Measurements from ENCODE around the gene ATAD1.
A peak's percentile ranks its signal among the peaks of the same experiment; 100 is the strongest.
"Not testable (repeated sequence)": the region's sequence is repeated elsewhere in the genome, so short reads cannot be mapped to it uniquely, and the experiment has no call there.

Gene ATAD1, protein sequence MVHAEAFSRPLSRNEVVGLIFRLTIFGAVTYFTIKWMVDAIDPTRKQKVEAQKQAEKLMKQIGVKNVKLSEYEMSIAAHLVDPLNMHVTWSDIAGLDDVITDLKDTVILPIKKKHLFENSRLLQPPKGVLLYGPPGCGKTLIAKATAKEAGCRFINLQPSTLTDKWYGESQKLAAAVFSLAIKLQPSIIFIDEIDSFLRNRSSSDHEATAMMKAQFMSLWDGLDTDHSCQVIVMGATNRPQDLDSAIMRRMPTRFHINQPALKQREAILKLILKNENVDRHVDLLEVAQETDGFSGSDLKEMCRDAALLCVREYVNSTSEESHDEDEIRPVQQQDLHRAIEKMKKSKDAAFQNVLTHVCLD

DNA sequence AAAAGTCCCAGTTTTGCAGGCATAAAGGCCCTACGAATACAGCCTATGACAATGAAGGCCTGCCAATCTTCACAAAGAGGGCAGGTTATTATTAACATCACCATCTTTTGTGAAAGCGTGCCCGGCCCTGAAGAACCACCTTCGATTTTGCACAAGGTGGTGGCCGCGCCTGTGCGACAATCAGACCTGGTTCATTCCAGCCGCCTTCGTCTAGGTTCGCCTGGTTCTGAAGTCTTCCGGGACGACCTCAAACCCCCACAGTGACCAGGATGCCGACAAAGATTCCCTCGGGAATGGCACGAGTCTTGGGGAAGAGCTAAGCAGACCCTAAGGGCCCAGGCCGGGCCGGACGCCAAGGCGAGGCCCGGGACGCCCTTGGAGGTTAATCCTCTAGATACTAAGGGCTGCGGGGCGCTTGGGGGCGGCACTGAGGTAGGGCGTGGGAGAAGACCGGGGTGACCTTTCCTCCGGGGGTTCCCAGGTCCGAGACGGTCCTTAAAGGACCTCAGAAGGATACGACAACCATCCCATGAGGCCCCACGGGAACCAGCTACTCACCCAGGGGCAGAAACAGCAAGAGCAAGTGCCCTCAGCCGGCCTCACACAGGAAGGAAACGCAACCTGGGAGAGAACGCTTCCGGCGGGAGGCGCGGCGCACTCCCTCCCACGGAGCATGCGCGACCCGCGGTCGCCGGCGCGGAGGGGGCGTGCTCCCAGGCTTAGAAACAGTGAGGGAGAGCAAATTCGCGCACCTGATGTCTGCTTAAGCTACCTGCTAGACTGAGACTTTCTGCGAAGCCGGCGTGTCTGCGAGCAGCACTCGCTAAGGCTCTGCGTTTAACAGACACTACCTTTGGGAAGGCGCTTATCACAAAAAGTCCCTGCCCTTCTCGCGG lies at the start of gene ATAD1:
TSS of gene ATAD1 (minus strand) at position 618 of the 896 bp plus-strand sequence. CDS start 3,627 bp downstream, outside the sequence.
- peak; percentile 79 for DNase-seq (ENCODE audit: low spot score)

DNA sequence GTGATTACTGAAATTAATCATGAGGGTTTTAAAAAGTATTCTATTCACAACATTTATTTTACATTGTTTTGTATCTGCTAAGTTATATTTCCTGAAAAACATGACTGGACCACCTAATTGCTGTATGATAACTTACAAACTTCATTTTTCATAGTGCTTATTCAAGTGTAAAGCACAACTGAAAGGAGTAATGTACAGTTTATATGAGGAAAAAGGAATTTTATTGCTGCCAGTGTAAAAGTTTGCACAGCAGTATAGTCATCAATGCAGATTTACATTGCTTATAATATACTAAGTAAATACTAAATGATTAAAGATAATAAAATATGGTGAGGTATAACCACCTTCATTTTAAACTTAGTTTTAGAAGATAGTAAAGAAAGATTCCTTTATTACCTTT lies 49.4 kb upstream of the ATAD1 start:
- DNase-seq (ENCODE audit: low spot score) = peak; percentile 28

DNA sequence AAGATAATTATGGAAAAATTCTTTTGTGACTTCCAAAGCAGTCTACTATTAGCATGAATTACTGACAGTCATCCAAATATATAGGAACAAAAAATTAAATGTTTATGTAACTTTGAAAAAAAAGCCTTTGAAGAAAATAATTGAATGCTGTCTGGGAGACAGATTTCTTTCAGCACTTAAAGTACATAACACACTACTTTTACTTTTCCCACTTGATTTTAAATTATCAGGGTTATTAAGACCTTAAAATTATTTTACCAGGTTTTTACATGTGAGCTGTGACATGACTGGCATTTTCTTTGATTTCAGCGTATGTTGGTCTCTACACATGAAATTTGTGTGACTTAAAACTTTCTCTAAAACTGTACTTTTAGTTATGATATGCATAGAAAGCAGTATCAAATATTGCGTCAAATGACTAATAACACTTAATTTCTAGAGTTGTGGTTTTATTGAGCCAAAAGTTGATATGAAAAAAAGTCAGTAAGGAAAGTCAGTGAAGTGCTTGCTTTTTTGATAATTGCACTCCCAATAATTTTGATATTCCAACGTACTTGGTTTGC lies 48.5 kb upstream of the ATAD1 start:
- DNase-seq (ENCODE audit: low spot score) = peak; percentile 45

DNA sequence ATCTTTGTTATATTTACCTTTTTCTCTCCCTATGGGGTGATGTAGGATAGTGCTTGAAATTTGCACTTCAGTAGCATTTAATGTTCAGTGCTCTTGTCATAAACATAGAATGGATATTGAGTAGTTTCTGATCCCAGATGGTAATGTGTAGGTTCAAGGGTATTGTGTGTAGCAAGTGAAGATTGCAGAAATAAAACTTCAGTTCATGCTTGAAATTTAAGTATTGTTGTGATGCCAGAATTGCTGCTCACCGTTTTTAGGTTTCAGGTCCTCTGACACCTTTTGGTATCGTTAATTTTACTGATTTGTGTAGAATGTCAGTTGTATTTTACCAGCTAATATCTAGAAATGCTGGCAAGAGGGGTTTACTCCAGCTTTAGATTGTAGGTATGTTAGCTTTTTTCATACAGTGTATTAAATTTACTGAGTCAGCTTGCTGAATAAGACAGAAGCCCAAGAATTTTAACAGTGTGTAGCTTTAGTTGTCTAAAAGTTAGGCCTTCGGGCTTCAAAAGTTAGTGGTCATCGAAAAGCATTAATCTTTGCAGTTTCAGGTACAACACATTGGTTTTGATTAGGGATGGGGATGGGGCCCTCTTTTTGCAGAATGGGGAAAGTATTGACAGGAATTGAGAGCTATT lies 47.3 kb upstream of the ATAD1 start:
- DNase-seq (ENCODE audit: low spot score) = peak; percentile 36

DNA sequence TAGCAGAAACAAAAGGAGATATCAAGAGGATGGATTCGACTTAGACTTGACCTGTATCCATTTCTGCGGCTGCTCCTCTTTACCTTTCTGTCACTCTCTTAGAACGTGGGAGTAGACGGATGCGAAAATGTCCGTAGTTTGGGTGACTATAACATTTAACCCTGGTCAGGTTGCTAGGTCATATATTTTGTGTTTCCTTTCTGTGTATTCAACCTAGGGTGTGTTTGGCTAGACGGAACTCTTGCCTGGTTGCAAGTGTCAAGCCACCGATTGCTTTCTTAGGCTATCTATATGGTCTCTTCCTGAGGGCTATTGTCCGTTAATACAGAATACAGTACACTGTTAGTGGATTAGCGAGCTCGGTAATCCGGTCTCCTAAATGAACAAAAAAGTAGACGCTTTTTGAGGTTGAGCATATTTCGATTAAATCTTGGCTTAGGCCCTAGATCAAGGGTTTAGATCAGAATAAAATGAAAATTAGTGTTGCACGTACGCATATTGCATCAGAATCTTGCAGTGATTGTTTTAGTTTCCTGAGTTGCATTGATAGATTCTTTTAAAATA lies 46.6 kb upstream of the ATAD1 start:
- peak; percentile 51 for DNase-seq (ENCODE audit: low spot score)

DNA sequence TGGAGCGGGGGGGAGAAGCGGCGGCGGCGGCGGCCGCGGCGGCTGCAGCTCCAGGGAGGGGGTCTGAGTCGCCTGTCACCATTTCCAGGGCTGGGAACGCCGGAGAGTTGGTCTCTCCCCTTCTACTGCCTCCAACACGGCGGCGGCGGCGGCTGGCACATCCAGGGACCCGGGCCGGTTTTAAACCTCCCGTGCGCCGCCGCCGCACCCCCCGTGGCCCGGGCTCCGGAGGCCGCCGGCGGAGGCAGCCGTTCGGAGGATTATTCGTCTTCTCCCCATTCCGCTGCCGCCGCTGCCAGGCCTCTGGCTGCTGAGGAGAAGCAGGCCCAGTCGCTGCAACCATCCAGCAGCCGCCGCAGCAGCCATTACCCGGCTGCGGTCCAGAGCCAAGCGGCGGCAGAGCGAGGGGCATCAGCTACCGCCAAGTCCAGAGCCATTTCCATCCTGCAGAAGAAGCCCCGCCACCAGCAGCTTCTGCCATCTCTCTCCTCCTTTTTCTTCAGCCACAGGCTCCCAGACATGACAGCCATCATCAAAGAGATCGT lies 46.0 kb upstream of the ATAD1 start:
- DNase-seq (ENCODE audit: low spot score) = peak; percentile 50

DNA sequence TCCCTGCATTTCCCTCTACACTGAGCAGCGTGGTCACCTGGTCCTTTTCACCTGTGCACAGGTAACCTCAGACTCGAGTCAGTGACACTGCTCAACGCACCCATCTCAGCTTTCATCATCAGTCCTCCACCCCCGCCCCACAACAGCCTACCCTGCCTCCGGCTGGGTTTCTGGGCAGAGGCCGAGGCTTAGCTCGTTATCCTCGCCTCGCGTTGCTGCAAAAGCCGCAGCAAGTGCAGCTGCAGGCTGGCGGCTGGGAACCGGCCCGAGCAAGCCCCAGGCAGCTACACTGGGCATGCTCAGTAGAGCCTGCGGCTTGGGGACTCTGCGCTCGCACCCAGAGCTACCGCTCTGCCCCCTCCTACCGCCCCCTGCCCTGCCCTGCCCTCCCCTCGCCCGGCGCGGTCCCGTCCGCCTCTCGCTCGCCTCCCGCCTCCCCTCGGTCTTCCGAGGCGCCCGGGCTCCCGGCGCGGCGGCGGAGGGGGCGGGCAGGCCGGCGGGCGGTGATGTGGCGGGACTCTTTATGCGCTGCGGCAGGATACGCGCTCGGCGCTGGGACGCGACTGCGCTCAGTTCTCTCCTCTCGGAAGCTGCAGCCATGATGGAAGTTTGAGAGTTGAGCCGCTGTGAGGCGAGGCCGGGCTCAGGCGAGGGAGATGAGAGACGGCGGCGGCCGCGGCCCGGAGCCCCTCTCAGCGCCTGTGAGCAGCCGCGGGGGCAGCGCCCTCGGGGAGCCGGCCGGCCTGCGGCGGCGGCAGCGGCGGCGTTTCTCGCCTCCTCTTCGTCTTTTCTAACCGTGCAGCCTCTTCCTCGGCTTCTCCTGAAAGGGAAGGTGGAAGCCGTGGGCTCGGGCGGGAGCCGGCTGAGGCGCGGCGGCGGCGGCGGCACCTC lies 45.3 kb upstream of the ATAD1 start, which contains the start of the genes KLLN and PTEN:
TSS of gene KLLN (minus strand) at position 481 of the 891 bp plus-strand sequence. CDS start 1,046 bp downstream, outside the sequence.
TSS of gene PTEN (plus strand) at position 573 of the 891 bp plus-strand sequence. CDS start 845 bp downstream, outside the sequence.
- peak; percentile 89 for DNase-seq (ENCODE audit: low spot score)

DNA sequence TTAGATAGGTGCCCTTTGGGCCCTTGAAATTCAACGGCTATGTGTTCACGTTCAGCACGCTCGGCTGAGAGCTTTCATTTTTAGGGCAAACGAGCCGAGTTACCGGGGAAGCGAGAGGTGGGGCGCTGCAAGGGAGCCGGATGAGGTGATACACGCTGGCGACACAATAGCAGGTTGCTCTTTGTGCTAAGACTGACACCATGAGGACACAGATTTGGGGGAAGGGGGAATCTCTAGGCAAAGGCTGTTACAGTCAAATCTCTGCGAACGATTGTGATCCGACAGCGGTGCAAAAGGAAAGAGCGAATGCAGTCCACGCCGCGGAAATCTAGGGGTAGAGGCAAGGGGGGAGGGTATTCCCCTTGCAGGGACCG lies 44.6 kb upstream of the ATAD1 start:
- DNase-seq (ENCODE audit: low spot score) = no peak

DNA sequence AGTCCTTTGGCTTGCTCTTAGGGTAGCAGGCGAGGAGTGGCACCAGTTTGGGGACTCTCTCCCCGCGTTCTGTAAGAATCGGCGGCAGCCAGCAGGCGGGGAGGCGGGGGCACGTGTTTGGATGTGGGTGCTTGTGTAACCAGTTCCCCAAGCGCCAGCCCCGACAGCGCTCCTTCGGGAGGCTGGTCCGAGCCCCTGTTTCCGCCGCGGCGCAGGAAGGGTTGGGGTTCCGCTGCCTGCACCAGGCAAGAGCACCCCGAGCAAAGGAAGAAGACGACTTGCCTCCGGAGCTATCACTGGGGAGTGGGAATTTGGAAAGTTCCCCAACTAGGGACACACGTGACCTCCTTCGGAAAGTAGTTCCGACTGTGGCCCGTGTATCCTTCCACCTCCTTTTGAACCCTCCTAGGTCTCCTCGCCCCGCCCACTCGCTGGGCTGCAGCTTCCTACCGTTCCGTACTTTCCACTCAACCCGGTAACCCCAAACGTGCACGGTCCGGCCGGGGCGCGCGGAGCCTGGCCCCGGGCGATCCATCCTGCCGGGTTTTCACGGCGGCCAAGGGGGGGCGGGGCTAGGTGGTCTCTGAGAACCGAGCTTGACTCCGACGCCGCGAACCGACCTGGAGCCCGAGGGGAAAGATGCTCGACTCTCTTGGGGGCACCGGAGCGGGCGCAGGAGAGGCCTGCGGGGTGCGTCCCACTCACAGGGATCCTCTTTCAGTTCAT lies 44.1 kb upstream of the ATAD1 start:
- peak; percentile 97 for DNase-seq (ENCODE audit: low spot score)

DNA sequence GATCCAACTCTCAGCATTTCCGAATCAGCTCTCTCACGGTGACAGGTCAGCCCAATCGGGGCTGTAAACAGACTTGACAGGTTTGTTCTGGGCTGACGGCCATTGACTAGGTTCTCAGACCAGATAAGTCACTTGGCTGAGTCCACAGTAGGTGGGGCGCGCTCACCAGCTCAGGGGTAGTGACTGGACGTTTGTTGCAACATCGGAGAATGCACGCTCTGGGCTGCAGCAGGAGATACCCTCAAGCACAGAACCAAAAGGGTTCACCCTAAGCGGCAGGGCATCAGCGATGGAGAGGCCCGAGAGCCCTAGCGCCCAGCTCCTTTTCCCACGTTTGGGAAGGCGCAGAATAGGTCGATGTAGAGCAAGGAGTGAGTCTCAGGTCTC lies 43.5 kb upstream of the ATAD1 start:
- DNase-seq (ENCODE audit: low spot score) = peak; percentile 89

DNA sequence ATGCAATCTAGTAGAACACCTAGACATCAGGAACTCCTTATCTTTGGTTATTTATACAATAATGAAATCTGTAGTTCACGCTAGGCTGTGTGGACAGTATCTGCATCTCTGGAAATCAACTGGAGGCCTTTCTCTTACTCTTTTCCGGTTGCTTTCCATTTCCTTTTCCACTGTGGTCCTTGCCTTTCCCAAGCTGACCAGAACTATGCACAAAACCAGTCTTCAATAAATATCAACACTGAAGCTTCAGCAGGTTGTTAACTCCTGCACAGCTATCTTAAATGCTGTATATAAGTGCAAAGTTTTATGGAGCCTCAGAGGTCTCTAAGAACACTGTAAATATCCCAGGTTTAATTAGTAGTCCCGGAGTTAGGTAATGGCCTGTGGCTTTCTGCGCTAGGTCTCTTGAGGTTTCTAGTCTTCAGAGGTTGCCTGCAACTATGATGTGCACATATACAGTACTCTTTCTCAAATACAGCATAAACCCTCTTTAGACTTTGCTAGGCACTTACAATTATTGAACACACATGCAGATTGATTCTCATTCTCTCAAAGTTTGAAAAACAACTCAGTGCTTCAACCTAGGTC lies 42.9 kb upstream of the ATAD1 start:
- DNase-seq (ENCODE audit: low spot score) = no peak

DNA sequence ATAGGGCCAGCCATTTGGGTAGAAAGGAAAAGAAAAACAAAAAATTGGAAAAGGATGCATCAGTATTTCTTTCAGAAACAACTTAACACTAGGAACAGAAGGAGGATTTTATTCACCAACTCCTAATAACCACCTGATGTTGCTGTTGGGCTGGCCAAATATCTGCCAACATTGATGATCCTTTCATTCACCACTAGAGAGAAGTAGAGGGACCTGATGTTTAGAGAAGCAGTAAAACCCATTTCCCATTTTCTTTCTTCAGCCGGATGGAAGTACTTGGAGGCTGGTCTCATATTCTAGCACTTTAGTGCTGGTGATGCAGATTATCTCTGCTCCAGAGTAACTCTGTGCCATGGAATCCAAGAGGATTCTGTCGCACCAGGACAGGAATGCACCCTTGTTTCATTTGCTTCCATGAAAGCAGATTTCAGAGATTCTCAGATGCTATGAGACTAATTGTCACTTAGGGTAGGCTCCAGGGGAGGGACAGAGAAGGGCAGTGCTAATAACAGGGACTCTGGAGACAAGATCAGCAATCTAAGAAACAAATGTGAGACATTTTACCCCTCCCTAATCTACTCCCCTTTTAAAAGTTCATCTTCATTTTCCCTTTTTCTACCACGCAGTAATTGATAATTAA lies 42.2 kb upstream of the ATAD1 start:
- DNase-seq (ENCODE audit: low spot score) = peak; percentile 66

DNA sequence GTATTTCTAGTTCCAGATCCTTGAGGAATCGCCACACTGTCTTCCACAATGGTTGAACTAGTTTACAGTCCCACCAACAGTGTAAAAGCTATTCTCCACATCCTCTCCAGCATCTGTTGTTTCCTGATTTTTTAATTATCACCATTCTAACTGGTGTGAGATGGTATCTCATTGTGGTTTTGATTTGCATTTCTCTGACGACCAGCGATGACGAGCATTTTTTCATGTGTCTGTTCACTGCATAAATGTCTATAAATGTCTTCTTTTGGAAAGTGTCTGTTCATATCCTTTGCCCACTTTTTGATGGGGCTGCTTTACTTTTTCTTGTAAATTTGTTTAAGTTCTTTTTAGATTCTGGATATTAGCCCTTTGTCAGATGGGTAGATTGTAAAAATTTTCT lies 37.6 kb upstream of the ATAD1 start:
- DNase-seq (ENCODE audit: low spot score) = not testable (repeated sequence)

DNA sequence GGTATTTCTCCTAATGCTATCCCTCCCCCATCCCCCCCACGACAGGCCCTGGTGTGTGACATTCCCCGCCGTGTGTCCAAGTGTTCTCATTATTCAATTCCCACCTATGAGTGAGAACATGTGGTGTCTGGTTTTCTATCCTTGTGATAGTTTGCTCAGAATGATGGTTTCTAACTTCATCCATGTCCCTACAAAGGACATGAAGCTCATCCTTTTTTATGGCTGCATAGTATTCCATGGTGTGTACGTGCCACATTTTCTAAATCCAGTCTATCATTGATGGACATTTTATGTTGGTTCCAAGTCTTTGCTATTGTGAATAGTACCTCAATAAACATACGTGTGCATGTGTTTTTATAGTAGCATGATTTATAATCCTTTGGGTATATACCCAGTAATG lies 37.2 kb upstream of the ATAD1 start:
- DNase-seq (ENCODE audit: low spot score) = not testable (repeated sequence)

DNA sequence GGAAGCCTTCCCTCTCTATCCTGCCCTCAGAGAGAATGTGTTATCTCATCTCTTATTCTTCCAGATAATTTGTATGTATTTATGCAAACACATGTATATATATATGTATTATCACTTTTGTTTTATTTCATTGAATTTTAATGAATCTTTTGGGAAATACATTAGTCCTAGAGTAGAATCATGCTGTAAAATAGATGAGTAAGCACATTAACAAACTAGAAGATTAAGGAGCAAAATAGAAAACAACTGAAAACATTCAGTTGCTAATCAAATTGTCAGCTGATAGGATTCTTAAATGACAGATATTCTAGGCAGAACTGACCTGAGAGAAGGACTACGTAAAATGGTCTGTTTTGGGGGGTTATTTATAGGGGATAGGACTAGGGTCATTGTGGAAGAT lies 34.1 kb upstream of the ATAD1 start:
- DNase-seq (ENCODE audit: low spot score) = no peak

DNA sequence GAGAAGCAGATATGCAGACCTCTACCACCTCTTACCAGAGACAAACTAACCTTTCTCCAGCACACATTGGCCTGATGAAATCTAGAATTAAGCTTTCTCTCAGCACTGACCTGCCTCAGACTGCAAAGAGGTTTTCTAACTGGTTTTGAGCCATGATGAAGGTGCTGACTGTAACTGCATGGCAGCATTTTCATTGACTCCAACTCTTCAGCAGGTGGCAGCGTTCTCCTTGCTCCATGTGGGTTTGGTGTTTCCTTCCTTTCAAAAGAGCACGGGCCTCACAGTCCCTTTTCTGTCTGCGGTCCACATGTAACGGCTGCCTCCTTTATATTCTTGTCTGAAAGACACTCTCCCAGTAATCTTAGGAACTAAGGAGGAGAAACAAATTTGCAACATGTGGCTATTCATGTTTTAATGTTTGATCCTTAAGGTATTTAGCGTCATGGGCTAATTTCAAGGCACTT lies 32.7 kb upstream of the ATAD1 start:
- peak; percentile 68 for DNase-seq (ENCODE audit: low spot score)

DNA sequence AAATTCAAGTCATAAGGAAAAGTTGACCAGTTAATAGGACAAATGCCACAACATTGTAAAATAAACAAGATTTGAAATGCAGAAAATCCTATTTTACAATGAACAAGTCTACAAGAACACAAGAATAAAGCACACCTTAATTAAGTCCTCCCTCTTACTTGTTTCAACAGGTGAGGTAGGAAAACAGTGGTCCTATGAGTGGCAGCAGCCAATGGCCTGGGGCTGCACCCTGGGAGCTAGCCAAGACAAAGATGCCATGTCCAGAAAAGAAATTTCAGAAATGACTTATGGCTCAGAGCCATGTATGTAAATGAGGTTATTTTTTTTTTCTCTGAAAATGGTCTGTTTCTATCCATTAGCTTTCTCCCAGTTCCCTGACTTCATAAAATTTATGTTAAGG lies 31.0 kb upstream of the ATAD1 start:
- no peak for DNase-seq (ENCODE audit: low spot score)

DNA sequence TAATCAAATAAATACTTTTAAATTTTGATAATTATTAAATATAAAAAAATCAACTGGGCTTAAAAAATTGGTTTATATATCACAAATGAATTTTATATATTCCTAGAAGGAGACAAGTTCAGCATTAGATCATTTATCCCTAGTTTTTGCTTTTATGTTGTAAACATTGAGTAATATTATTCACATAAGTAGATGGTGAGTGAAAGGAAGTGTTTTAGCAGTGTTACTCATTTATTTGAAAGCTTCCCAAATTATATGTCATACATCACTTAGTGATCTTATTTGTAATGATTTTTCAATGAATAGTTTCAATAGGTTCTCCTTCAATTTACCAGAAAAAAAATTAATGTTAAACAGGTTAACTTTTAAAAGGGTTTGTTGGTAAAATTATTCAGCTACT lies 29.5 kb upstream of the ATAD1 start:
- no peak for DNase-seq (ENCODE audit: low spot score)

DNA sequence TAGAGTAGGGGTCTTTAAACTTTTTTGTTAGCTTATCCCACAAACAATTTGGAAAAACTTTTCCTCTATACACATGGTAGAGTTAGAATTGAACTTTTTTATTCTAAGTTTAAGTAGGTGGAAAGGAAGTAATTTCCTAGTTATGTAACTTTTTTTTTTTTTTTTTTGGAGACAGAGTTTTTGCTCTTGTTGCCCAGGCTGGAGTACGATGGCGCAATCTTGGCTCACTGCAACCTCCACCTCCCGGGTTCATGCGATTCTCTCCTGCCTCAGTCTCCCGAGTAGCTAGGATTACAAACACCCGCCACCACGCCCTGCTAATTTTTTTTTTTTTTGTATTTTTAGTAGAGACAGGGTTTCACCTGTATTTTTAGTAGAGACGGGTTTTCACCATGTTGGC lies 28.7 kb upstream of the ATAD1 start:
- not testable (repeated sequence) for DNase-seq (ENCODE audit: low spot score)

Measured in hematopoietic multipotent progenitor cell treated with erythropoietin and hydrocortisone succinate and interleukin-3 and kit ligand, for 17 days (in vitro differentiated cells).